ENCODE measurements around the gene KCNQ1. TPM values are rescaled to one million over a fixed set of nuclear protein-coding genes. Genes with fewer than 3 reads are reported as not detected.

KCNQ1 gene
- total RNA-seq, 3 donors from 2014 or later: 15.5 to 44.7 (median 37.4) TPM

DNA sequence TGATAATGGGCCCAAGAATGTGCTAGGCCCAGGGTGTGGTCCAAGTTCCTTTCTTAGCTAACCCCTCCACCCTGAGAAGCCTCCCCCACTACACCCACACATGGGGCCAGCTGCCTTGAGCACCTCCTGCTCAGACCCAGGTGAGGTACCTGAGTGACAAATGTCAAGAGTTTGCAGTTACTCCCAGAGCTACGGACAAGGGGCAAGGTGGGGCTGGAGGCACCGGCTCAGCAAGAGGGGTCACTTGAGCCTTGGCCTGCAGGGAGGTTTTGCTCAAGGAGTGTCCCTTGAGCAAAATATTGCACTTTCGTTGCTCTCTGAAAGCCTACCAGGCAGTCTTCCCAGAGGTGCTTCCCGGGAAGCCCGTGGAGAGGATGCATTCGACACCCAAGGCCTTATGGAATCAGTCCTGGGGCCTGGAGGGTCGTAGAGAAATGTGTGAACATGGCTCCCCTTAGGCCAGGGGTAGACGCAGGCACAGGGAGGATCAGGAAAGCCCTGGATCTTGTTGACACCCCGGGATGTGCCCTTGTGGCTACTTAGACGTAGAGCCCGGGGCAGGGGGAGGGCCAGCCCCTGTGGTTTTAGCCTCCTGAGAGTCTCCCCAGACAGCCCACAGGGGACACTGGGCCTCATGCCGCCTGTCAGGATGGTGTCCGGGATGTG is 114.2 kb downstream of the KCNQ1 start:
- ATAC-seq (no peak), DNase-seq (peak in 2 of 3 donors; percentile 6 to 25)
- intact Hi-C loops (cut with DNase I, micrococcal nuclease): no loop called here
- no peaks in the 10 kb centered on the region for H3K36me3 ChIP-seq (ENCODE audit: low read depth)
- H3K4me1 ChIP-seq (ENCODE audit: low read depth): no peaks in the 10 kb centered on the region
- no peak overlapping the region for H3K4me3 ChIP-seq
- no peaks in the 10 kb centered on the region for H3K9me3 ChIP-seq
- TF ChIP-seq CTCF (IDR thresholded peaks at IDR 0.05): no peak

- H3K9me3 ChIP-seq: no peaks in the 10 kb centered on the region
- DNase-seq (peak in 2 of 3 donors; percentile 19 to 28), ATAC-seq (no peak)
- intact Hi-C loops (cut with DNase I, micrococcal nuclease): no loop called here
- no peaks in the 10 kb centered on the region for H3K4me1 ChIP-seq (ENCODE audit: low read depth)
- no peaks in the 10 kb centered on the region for H3K36me3 ChIP-seq (ENCODE audit: low read depth)
- H3K4me3 ChIP-seq: no peak overlapping the region
- no peak for TF ChIP-seq CTCF (IDR thresholded peaks at IDR 0.05)
These were observed 114.9 kb downstream of the KCNQ1 start for GRCh38 chr11:2559527-2560311.

DNA sequence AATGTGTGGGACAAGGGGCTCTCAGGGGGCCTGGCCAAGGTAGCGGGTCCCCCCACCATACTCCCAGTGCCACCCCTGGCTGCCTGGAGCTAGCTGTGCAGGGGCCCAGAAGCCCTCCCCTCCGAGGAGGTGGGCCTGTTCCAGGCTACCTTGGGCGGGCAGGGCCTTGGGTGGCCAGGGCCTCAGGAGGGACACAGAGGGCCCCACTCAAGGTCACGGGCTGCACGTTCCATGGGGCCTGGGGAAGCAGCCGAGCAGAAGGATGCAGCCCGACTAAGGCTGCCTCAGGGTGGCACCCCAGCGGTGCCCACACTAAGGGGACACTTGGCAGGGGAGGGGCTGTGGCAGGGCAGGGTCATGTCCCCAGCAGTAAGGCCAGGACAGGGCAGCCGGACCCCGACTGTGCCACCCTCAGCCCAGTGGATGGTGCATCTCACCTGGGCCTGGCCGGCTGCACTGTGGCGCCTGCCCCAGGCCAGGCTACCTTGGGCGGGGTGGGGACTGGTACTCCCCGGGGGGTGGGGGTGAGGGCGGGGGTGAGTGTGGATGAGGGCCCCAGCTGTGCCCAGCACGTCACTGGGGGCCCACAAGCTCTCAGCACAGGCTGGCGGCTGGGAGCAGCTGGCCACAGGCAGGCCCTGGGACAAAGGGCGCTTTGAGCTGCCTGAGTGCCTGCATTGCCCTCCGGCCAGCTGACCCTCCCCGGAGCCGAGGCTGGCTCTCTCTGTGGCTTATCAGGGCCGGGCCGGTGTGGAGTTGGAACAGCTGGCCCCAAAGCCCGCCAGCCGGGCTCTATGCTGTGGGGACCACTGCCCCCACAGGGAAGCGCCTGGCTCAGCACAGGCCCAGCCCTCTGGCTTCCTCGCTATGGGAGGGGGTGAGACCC is 117.1 kb downstream of the KCNQ1 start:
- no peak for TF ChIP-seq CTCF (IDR thresholded peaks at IDR 0.05)
- Histone ChIP-seq H3K9me3 (no peaks in the 10 kb centered on the region), H3K36me3 (ENCODE audit: low read depth) (no peaks in the 10 kb centered on the region), H3K4me1 (ENCODE audit: low read depth) (peaks cover 4% of the 10 kb centered on the region), H3K4me3 (no peak overlapping the region)
- DNase-seq: peak in 2 of 3 donors; percentile 26 to 33
- intact Hi-C loops (cut with DNase I, micrococcal nuclease): no loop called here
- no peak for ATAC-seq

GRCh38 chr11:2562890-2563212 is 118.0 kb downstream of the KCNQ1 start:
- TF ChIP-seq CTCF (IDR thresholded peaks at IDR 0.05): no peak
- H3K36me3 ChIP-seq (ENCODE audit: low read depth): no peaks in the 10 kb centered on the region
- H3K4me1 ChIP-seq (ENCODE audit: low read depth): peaks cover 4% of the 10 kb centered on the region
- intact Hi-C loops (cut with DNase I, micrococcal nuclease): no loop called here
- no peak overlapping the region for H3K4me3 ChIP-seq
- DNase-seq (no peak), ATAC-seq (no peak)
- no peaks in the 10 kb centered on the region for H3K9me3 ChIP-seq

- TF ChIP-seq CTCF (IDR thresholded peaks at IDR 0.05): no peak
- peak in 2 of 3 donors; percentile 10 to 23 for DNase-seq
These were observed 118.6 kb downstream of the KCNQ1 start for GRCh38 chr11:2563213-2564007.

More at GRCh38 chr11:2563213-2564007, 118.6 kb downstream of the KCNQ1 start:
- intact Hi-C loops (cut with DNase I, micrococcal nuclease): no loop called here
- Histone ChIP-seq H3K4me1 (ENCODE audit: low read depth) (peaks cover 4% of the 10 kb centered on the region), H3K9me3 (no peaks in the 10 kb centered on the region), H3K36me3 (ENCODE audit: low read depth) (no peaks in the 10 kb centered on the region), H3K4me3 (no peak overlapping the region)
- no peak for ATAC-seq
